LoVo (cell line): ENCODE data around the gene BPGM.

Source experiments
- DNase-seq: peaks from one replicate; pipeline ENCODE4 v3.0.0-alpha.2; 2016; ENCODE audit warnings: low spot score

The BPGM gene

DNA sequence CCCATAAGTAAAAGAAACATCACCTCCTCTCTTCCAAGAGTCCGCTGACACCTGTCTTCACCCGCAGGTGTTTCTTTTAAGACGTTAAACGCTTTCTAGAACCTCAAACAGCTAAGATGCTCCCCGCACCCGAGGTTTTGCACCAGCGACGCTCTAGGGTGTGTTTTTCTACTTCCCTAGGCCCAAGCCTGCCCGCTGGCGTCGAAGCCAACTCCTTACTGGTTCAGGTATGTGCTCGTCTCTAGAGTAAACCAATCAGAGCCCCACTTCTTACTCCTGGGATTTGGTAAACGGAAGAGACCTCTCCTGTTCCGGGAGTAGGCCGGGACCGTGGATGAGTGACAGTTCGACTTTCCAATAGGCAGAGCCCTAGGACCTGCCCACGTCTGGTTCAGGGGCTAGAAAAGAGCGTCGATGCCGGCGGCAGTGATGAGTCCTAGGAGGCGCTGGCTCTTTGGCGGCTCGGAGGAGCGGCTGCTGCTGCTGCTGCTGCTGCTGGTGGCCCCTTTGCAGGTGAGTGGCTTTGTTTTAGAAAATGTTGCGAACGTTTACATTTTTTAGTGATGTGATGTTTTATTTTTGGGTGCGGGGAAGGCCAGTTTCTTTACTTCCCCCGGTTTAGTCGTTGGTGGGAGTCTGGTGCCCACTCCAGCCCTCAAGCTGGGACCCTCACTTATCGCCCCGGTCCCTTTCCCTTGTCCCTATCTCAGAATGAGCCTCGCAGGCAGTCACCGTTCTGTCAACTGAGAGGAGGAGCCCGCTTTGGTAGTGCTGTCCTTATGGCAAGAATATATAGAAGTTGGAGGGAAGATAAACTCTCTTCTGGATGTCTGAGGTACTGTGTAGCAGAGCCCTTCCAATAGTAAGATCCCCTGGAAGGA is at the start of gene BPGM:
TSS of gene BPGM (plus strand) at position 429 of the 881 bp plus-strand sequence. CDS start 14,655 bp downstream, outside the sequence.
- DNase-seq = peak; percentile 100

DNA sequence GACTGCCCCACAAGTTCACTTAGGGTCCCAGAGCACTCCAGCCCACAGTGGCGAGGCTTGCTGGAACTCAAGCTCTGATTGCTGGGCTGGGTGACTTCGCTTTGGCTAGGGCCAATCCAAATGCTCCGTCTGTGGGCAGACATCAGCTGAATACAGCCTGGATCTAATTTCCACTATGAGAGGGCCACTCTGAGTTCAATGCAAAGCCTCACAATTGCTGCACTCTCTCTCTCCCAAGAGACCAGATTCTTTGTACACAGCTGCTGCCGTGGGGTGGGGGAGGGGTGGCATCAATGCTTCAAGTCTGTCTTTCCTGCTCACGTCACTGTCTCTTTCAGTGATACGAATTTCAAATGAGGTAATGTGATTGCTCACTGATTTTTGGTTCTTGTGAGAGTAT is 47.3 kb upstream of the BPGM start:
- DNase-seq = no peak

DNA sequence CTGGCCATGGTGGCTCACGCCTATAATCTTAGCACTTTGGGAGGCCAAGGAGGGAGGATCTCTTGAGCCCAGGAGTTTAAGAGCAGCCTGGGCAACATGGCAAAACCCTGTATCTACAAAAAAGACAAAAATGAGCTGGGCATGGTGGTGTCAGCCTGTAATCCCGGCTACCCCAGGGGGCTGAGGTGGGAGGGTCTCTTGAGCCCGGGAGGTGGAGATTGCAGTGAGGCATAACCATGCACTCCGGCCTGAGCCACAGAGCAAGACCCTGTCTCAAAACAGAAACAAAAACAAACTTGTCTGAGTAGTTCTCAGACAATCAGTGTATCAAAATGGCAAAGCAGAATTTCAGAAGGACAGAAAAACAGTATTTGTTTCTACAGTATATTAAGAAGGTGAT is 45.2 kb upstream of the BPGM start:
- no peak for DNase-seq

DNA sequence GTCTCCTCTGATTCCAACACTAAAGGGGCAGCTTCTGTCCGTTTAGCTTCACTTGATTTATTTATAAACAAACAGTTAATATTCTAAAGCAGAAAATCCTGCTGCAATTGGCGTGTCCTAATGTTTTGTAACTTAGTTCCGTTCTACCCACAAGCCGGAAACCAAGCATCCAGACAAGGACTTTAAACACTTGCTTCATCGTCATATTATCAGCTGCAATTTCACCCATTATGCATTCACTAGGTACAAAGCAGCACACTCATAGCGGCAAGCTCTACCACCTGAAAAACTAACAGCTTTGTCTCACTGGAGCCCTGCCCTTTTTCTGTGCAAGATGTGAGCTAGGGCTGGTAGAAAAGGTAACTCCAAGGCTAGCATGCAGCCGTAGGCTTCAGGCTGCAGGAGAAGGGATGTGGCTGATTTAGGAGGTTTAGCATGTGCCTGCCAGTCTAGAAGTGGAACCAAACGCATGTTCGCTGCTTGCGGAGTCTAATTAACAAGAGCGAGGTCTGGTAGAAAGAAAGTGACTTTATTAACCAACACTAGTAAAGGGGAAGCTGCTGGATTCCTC is 43.7 kb upstream of the BPGM start:
- DNase-seq = no peak

DNA sequence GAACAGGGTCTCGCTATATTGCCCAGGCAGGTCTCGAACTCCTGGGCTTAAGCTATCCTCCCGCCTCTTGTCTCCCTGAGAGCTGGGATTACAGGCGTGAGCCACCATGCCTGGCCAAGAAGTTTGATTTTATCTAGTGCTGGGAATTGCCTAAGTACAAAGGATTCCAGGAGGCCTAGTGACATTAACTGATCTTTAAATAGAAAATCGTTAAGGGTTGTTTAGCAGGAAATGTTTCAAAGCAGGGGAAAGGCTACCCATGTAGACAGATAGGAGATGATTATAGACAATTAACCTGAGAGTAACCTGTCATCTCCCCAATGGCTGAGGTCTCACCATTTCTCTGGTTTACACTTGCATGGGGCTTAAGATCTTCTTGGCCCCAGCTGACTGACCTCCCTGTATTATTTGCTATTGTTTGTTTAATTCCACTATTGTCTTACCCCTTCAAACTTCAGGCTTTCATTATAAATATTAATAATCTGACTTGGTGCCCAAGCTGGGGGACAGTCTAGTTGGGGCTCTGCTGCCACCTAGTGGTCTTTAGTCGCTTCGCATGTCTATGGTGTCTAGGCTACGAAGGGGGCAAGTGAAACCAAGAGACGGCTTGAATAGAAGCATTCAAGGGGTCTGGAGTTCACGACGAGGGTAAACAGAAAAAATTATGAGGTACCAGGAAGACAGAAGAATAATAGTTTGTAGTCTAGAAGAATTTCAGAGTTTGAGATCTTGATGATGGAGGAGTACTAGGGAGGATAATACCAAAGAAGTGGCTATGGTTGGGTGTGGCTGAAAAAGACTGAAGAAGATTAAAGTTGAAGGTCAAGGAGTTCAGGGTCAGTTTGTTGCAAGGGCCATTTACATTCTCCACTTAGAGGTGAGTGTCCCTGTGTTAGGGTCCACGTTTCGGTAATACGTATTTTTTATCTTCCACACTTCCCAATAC is 40.4 kb upstream of the BPGM start:
- peak; percentile 78 for DNase-seq

DNA sequence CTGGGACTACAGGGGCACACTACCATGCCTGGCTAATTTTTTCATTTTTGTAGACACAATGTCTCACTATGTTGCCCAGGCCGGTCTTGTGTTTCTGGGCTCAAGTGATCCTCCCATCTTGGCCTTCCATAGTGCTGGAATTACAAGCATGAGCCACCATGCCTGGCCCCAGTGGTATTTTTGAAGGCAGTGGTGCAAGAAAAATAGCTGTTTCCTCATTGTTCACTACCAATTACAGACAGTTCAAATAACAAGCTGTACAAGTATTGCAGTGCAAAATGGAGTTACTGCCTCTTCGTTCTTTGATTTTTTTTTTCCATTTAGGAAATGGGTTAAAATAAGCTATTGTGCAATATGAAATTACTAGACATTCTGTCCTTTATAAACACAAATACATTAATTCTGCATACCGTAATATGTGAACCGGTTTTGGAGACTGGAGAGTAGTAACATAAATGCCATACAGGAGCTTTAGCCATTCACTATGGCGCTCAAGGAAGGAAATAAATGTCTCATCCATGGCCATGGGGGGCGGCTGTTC is 35.0 kb upstream of the BPGM start:
- no peak for DNase-seq

DNA sequence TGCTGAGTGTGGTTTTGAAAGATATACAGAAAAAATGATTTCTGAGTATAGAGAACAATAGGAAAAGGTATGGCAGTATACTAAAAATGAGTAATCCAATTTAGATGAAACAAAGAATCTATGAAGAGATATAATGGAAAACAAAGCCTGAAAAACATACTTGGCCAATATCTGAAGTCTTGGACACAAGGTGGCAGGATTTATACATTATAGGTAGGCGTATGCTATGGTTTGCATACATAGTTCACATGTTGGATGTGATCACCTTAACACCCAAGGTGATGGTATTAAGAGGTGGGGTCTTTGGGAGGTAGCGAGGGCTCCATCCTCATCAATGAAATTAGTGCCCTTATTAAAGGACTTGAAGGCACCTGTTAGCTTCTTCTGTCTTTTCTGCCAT is 34.5 kb upstream of the BPGM start:
- DNase-seq = no peak

DNA sequence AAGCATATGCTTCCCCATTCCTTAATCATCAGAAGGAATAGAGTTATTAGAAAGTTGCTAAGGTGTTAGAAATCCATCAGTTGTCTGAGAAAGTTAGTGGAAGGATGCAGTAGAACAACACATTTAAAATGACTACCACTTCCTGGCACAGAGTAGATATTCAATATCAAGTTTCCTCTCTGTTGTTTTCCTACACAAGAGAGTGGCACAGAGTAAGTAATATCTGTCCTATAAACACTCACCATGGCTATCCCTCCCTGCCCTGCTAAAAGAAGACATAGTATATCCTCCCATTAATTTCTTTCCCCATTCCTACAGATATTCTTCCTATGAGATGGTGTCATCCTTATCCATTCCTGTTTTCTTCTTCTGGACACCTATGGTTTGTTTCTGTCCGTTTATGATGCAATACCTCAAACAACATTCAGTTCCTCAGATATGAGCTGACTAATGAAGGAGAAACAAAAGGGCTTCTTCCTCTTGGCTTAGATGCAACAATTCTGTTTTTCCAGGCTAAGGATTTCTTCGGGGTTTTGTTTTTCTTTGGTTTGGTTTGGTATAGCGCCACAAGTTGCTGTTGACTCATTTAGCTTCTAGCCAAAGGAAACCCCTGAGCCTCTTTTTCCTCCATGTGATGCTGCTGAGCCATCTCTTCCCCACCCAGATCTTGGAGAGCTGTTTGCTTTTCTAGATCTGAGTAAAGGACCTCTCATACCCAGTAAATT is 32.9 kb upstream of the BPGM start:
- DNase-seq = peak; percentile 69

DNA sequence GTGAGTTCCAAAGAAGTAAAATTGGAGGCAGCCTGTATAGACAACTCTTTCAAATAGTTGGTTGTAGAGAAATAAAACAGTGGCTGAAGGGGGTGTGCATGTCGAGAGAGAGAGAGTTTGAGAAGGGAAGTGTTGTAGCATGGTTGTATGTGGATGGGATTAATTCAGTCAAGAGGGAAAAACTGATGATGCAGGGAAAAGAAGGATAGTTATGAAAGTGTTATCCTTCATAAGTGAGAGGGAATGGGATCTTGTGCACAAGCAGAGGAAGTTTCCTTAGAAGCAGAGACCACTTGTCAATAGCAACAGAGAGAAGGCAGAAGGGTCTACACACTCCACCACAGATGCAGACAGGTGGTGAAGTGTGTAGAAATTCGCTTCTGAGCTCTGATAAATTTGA is 30.0 kb upstream of the BPGM start:
- no peak for DNase-seq

DNA sequence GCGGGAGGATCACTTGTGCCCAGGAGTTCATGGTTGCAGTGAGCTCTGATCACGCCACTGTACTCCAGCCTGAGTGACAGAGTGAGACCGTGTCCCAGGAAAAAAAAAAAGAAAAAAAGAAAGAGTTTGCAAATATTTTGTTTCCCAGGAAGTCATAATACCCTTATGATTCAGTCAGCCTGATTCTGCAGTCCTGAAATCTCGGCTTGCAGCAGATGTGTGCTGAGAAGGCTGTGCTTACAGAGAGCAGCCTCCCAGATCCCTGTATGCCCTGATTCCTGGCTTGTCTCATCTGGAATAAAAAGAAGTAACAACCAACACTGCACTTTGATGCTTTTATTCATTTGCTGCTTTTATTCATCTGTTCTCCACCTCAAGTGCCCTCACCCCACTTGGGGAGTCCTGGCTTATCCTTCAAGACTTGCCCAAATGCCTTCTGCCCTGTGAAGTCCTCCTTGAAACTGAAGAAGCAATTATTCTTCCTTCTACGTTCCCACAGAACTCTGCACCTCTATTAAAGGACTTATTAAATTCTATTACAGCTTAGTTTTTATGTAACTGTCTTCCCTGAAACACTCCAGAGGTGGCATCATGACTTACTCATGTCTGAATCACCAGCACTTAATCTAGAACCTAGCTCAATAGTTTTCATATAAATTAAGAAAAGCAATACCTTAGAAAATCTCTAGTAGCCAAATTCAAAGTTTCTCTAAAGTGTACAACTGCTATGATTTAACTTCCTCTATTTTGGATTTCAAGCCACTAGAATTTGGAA is 27.7 kb upstream of the BPGM start:
- DNase-seq = no peak

DNA sequence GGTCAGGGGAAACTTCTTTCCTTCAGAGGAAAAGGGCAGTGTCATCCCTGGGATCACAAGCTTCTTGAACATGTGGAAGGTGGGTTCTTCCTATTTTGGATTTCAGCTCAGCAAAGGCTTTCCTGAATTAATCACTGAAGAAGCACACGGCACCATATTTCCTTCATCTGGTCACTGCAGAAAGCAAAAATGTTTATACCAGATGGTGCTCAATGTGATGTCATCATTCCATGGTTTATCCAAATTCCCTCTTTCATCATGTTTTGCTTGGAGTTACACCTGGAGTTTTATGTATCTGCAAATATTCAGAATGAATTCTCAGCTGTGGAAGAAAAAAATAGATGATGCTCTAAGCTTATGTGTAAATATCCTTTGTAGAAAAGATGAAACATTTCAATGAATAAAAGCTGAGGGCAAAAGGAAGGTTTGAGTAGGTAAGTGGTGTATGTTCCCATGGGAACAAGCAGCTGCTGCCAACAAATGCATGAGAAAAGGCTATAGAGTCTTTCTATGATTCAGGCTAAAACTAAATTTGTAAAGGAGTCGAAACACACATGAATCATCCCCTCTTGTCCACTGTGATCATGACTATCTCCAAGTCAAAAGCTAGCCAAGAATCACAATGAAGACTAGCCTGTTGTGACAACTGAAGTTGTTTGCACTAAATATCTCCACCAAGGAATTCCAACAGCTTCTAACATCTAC is 26.9 kb upstream of the BPGM start:
- DNase-seq = no peak

DNA sequence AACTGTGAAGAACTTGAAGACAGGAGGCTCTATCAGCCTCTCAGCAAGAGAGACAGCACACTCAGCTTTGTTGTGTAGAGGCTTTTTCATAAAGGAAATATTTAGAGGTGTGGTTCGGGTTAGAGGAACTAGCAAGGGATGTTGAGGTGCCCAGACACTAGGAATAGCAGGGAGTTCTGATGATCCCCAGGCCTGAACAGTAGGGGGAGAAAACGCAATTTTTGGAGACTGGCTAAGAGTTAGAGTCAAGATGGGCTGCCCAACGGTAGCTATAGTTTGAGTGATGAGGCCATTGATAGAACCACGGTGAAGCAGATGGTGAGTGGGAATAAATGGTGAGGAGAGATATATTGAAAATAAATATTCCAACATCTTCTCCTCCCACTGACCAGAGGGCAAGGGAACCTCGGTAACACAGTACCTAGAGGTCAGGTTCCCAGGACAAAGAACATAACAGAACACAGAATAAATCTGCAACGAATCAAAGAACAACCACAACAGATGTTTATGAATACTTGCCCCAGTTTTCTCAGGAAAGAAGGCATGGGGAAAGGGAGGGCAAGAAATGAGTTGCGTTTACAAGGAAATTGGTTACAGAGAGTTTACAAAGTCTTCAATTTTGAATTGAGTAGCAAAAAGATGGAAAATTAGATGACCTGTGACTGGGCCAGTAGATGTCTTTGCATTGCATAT is 24.2 kb upstream of the BPGM start:
- DNase-seq = no peak

DNA sequence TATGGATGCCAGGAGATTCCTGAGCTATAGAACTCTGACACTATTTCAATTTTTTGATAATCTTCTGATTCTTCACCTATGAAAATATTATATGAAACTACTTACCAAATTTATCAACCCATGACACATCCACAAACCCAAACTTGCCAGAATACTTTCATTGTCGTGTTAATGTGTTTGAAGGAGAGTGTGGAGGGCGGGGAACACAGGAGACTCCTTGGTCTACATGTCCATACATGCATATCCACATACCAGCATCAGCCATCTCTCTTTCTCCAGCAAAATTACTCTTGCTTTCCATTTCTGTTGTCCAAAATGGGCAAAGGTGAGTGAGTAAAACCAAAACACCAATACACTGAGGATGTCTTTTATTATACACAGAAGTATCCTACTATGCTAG is 23.5 kb upstream of the BPGM start:
- no peak for DNase-seq

DNA sequence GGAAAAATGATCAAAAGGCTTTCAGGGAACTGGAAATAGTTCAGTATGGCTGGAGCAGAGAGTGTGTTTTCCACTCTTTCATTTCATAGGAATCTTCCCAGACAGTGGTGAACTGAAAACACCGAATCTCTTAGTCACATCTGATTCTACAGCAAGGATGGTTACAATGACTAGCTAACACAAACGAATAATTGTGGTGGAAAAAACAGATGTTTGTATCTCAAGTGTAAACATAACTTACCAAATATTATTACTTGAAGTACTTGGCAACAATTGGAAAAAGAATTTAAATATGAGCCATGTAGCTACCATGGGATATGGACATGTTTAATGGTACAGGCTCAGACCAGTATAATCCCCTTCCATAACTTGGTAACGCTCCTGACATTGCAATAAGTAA is 21.1 kb upstream of the BPGM start:
- DNase-seq = no peak

DNA sequence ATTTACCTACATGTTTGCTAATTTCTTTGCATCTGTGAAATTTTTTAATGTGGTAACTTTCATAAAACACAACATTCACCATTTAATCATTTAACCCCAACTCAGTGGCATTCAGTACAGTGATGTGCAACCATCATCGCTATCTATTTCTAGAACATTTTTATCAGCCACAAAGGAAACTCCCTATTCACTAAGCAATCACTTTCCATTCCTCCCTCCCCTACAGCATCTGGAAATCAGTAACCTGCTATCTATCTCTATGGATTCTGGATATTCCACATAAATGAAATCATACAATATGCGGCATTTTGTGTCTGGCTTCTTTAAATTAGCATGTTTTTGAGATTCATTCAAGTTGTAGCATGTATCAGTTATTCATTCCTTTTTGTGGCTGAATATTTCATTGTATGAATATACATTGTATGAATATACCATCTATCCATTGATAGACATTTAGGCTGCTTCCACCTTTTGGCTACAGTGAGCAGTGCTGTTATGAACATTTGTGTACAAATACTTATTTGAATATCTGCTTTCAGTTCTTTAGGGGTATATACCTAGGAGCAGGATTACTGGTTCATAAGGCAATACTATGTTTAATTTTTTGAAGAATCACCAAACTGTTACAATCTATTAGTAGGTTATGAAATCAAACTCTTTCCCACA is 19.4 kb upstream of the BPGM start:
- DNase-seq = no peak

DNA sequence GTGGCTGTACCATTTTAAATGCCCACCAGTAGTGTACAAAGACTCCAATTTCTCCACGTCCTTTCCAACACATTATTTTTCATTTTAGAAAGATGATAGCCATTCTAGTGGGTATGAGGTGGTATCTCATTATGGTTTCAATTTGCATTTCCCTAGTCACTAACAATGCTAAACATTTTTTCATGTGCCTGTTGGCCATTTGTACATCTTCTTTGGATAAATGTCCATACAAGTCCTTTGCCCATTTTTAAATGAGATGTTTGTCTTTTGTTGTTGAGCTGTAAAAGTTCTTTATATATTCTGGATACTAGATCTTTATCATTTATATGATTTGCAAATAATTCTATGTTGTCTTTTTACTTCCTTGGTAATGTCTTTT is 18.9 kb upstream of the BPGM start:
- no peak for DNase-seq

DNA sequence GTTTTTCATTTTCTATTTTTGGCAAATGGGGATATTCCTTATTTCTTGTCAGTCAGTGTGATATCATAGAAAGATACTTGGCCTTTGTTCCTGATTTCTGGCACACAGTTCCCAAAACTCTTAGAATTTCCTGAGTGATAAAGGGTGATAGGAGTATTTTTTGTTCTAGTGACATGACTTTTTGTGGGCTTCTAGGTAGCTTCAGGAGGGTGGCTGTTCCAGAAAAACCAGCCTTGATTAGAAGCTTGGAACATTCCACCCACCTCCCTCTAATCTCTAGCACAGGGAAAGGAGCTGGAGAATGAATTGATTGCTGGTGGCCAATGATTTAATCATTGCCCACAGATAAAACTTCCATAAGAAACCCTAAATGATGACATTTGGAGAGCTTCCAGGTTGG is 17.2 kb upstream of the BPGM start:
- DNase-seq = no peak

DNA sequence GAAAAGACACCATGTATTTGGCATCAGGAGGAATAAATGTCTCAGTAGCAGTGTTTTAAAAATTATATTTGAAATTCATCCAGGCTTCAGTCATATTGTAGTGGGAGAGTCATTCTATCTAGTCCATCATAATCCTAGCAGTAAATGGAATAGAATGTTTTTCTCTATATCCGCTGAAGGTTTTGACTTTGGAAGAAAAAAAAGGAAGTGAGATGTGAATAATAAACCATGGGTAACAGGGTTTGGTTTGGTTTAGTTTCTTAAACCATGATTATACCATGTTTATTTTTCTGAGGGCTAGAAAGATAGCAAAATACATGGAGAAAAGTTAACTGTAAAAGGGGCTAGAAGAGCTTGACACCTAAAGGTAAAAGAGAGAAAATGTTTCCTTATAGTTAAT is 16.4 kb upstream of the BPGM start:
- DNase-seq = no peak

DNA sequence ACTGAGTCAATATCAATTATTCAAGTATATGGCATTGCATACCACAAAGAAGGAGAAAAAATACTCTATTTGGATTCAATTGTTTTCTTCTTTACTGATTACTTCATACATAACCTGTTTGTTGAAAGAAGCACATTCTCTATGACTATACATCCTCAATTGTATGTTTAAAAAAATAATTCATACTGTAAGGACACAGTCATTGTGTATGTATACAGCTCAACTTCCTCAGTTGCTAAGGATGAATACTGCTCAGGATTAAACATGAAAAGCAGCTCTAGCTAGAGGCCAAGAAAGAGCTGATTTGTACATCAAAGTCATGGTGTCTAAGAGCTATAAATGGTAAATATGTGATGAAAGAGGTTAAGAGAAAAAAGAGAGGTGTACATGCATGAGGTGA is 15.8 kb upstream of the BPGM start:
- DNase-seq = no peak
